GM12801 (cell line): ENCODE measurements around the gene PDIA6.

ENCODE experiments used
- CTCF ChIP-seq: IDR thresholded peaks from one replicate; pipeline ENCODE4 v1.5.1; 2011; ENCODE audit warnings: control low read depth; ENCODE audit not compliant: insufficient read length; ENCODE audit errors: extremely low read depth

Gene PDIA6

DNA sequence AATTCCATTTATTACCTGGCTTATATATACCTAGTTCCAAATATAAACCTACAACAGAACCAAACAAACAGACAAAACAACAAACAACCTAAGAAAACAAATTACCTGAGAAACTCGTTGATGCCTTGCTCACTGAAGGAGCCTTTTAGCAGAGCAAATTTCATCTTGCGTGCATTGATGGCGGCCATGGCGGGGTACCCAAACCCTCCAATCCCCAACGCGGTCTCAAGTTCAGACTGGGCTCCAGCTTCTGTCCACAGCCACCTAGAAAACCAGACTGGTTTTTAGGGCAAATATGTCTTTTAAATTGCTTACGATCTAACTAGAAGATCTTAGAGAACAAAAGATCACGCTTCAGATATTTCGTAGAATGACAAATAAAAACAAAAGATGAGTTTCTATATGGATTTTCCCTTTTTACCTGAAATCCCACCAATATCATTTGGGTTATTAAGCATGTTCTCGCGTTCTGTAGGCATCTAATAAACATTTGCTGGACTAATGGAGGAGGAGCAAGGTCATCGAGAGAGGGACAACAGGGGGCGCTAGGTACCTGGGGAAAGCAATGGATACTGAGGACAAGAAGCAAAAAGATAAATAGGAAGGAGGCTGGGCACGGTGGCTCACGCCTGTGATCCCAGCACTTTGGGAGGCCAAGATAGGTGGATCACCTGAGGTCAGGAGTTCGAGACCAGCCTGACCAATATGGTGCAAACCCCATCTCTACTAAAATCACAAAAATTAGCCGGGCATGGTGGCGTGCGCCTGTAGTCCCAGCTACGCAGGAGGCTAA lies 25.2 kb downstream of the PDIA6 start:
- TF ChIP-seq CTCF = no peak

GRCh38 chr2:10786240-10786982 lies 26.2 kb downstream of the PDIA6 start:
- no peak for TF ChIP-seq CTCF

GRCh38 chr2:10785260-10785659 lies 27.3 kb downstream of the PDIA6 start:
- TF ChIP-seq CTCF = no peak

DNA sequence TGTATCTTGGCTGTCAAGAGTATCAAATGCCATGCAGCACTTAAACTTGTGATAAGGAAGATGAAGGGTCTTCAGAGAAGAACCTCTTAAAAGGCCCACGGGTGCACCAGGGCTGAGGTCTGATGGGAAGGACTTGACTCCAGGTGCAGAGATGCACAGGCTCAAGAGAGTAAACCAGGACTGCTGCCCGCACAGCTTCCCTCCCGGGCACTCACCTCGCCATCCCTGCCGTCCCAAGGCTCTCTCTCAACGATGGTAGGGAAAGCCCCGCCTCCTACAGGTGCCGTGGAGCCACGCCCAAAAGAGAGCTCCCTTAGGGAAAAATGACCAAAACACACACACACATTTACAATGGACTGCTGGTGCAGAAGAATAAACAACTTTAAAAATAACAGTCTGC lies 27.9 kb downstream of the PDIA6 start:
- no peak for TF ChIP-seq CTCF

DNA sequence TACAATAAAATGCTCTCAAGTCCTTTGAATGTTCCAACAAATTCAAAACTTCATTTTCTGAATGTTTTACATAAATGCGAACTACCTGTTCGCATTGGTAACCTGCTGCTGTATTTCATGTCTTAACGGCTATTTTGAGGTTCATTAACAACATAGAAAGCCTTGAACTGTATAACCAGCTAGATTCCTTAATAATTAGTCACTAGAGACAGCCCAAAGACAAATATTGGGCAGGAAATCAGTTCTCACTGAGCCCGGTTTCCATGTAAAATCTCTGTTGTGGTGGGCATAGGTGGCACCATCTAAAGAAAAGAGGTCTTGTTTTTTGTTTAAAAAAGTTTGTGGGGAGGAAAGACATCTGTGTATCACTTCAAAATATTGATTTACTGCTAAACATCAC lies 29.2 kb downstream of the PDIA6 start:
- no peak for TF ChIP-seq CTCF

DNA sequence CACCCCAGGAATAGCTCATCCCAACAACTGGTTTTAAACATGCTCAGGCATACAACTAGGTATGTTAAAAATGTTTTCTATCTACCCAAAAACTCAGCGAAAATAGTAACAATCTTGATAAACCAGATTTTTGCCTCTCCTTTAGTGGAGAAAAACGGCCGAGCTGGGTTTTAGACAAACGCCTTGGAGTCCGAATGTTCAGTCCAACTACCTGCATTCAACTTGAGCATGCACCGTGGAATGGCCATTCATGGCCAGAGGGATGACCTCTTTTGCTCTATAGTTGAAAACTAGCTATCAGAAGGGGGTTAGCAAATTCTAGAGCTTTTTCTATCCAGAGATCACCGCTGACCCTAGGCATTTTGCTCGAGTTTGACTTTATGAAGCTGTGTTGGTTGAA lies 30.8 kb downstream of the PDIA6 start:
- TF ChIP-seq CTCF = no peak

- no peak for TF ChIP-seq CTCF
Observed at GRCh38 chr2:10780491-10780820, 32.1 kb downstream of the PDIA6 start.
